Activated CD4-positive, alpha-beta memory T cell treated with anti-CD3 and anti-CD28 coated beads for 36 hours (primary cell): ENCODE data around the gene MRPL37. TPM values are rescaled to one million over a fixed set of nuclear protein-coding genes. Genes with fewer than 3 reads are reported as not detected.

Experiments used
- CTCF ChIA-PET: fragments of 350-600 bp; sonication (Branson Sonifier 250); formaldehyde crosslinking; loops from one replicate; lab custom pipeline; 2021; ENCODE audit warnings: antibody characterized with exemption, inconsistent platforms; lab: Charles Lee
- POLR2A ChIA-PET: fragments of 350-600 bp; sonication (Branson Sonifier 250); formaldehyde crosslinking; loops from one replicate; lab custom pipeline; 2021; ENCODE audit warnings: antibody characterized with exemption; lab: Charles Lee
- DNase-seq: peaks from one replicate; pipeline ENCODE4 v3.0.0-alpha.2; 2020
- H3K27ac Mint-ChIP-seq: one replicate; pipeline ENCODE4 v1.8.0; 2021; ENCODE audit warnings: mixed read lengths
- H3K27me3 Mint-ChIP-seq: one replicate; pipeline ENCODE4 v1.8.0; 2021; ENCODE audit warnings: mixed read lengths
- H3K36me3 Mint-ChIP-seq: one replicate; pipeline ENCODE4 v1.8.0; 2021; ENCODE audit warnings: mixed read lengths
- H3K4me1 Mint-ChIP-seq: one replicate; pipeline ENCODE4 v1.8.0; 2021; ENCODE audit warnings: low read depth, mixed read lengths
- H3K4me3 Mint-ChIP-seq: one replicate; pipeline ENCODE4 v1.8.0; 2021; ENCODE audit warnings: mild to moderate bottlenecking, mixed read lengths
- H3K9me3 Mint-ChIP-seq: one replicate; pipeline ENCODE4 v1.8.0; 2021; ENCODE audit warnings: mixed read lengths
- intact Hi-C: fragments of 100-400 bp; cut with micrococcal nuclease; formaldehyde crosslinking; loops from one replicate; pipeline ENCODE4 v1.15.1; 2023
- total RNA-seq, 2 experiments: library from RNA; stranded (reverse); gene quantifications; one replicate each; pipeline ENCODE4 v1.2.3, GENCODE V29; 2021

MRPL37 gene
- total RNA-seq, 2 experiments from 2014 or later, result 157 to 166 TPM

GRCh38 chr1:54262244-54262643, 62.3 kb downstream of the MRPL37 start:
- DNase-seq, result no peak
- Mint-ChIP-seq H3K4me1 (peaks cover 7% of the 10 kb centered on the region), H3K4me3 (no peak overlapping the region), H3K27ac (no peak overlapping the region), H3K9me3 (no peaks in the 10 kb centered on the region), H3K27me3 (no peaks in the 10 kb centered on the region), H3K36me3 (no peaks in the 10 kb centered on the region)
- intact Hi-C loops, result no loop called here
- POLR2A ChIA-PET, result no interaction called here
- CTCF ChIA-PET, result interaction anchor here (0.6 kb wide), 1 partner anchor 330 kb away, joined by 3 read pairs; no protein-coding TSS in a partner anchor

- Mint-ChIP-seq H3K27ac (no peak overlapping the region), H3K27me3 (no peaks in the 10 kb centered on the region), H3K4me3 (no peak overlapping the region), H3K9me3 (no peaks in the 10 kb centered on the region), H3K4me1 (peaks cover 7% of the 10 kb centered on the region), H3K36me3 (no peaks in the 10 kb centered on the region)
- ChIA-PET CTCF (no interaction called here), POLR2A (no interaction called here)
- intact Hi-C loops, result no loop called here
- no peak for DNase-seq
These were observed 63.7 kb downstream of the MRPL37 start for GRCh38 chr1:54263601-54264226.

DNA sequence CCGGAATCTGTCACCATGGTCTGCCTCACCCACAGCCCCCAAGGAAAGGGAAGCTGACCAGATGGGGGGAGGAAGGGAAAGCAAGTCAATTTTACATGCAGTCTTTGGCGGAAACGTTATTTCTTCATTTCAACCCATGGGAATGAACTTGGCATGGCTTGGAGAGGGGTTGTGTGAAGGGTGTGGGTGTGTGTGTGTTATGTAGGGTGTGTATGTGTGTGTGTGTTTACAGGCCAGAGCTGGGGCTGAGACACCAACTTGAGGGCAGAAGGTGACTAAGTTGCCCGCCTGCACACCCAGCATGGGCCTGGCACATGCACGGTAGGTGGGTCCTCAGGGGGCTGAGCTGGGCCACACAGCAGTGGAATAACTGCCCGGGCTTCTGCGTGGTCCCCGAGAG, 65.2 kb downstream of the MRPL37 start:
- no peaks in the 10 kb centered on the region for H3K27me3 Mint-ChIP-seq
- DNase-seq, result no peak
- no peaks in the 10 kb centered on the region for H3K9me3 Mint-ChIP-seq
- ChIA-PET POLR2A (no interaction called here), CTCF (no interaction called here)
- H3K4me3 Mint-ChIP-seq, result no peak overlapping the region
- H3K27ac Mint-ChIP-seq, result no peak overlapping the region
- peaks cover 7% of the 10 kb centered on the region for H3K4me1 Mint-ChIP-seq
- H3K36me3 Mint-ChIP-seq, result no peaks in the 10 kb centered on the region
- intact Hi-C loops, result no loop called here

DNA sequence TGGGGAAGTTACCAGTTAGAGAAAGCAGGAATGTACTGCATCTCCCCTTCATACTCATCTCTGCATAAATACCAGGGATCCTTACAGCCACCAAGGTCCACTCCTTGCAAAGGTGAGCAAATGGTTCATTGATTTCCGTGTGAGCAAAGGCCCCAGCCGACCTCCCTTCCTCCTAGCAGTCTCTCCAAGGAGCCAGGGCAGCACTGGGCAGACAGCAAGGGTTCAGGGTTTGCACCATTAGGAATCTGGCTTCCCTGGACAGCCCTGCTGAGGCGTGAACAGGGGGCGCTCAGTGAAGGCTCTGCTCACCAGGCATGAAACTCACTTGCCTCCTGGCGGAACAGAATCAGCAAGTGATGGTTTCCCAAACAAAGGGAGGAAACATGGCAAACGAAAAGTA, 65.7 kb downstream of the MRPL37 start:
- no peak overlapping the region for H3K27ac Mint-ChIP-seq
- ChIA-PET POLR2A (no interaction called here), CTCF (no interaction called here)

GRCh38 chr1:54266195-54266594, 66.2 kb downstream of the MRPL37 start:
- Mint-ChIP-seq H3K27ac (no peak overlapping the region), H3K9me3 (no peaks in the 10 kb centered on the region), H3K4me3 (no peak overlapping the region), H3K27me3 (no peaks in the 10 kb centered on the region), H3K36me3 (no peaks in the 10 kb centered on the region), H3K4me1 (peaks cover 7% of the 10 kb centered on the region)
- DNase-seq, result no peak
- POLR2A ChIA-PET, result no interaction called here
- intact Hi-C loops, result no loop called here
- CTCF ChIA-PET, result no interaction called here

More for the DNA sequence above, 65.7 kb downstream of the MRPL37 start:
- no peaks in the 10 kb centered on the region for H3K36me3 Mint-ChIP-seq
- H3K4me1 Mint-ChIP-seq, result peaks cover 7% of the 10 kb centered on the region
- H3K4me3 Mint-ChIP-seq, result no peak overlapping the region
- no peak for DNase-seq
- intact Hi-C loops, result no loop called here
- H3K27me3 Mint-ChIP-seq, result no peaks in the 10 kb centered on the region
- no peaks in the 10 kb centered on the region for H3K9me3 Mint-ChIP-seq

- Mint-ChIP-seq H3K27me3 (no peaks in the 10 kb centered on the region), H3K36me3 (no peaks in the 10 kb centered on the region), H3K4me1 (peaks cover 7% of the 10 kb centered on the region), H3K9me3 (no peaks in the 10 kb centered on the region), H3K4me3 (no peak overlapping the region), H3K27ac (no peak overlapping the region)
- ChIA-PET CTCF (no interaction called here), POLR2A (no interaction called here)
- no peak for DNase-seq
- intact Hi-C loops, result no loop called here
These were observed 66.9 kb downstream of the MRPL37 start for GRCh38 chr1:54266908-54267307.

Other genes with a start within 250 kb of the MRPL37 start
- gene LDLRAD1, start 182.0 kb upstream of the MRPL37 start, total RNA-seq, result not detected
- gene TMEM59, start 147.0 kb upstream of the MRPL37 start, total RNA-seq, result 100 to 1,000 TPM; 142 to 149 TPM
- gene TCEANC2, start 146.6 kb upstream of the MRPL37 start, total RNA-seq, result 10 to 100 TPM; 12.8 to 13.6 TPM
- not detected for gene CDCP2, start 47.2 kb upstream of the MRPL37 start, total RNA-seq
- 10 to 100 TPM; 12.8 to 13.0 TPM for gene CYB5RL, start 137 bp upstream of the MRPL37 start, total RNA-seq
- 10 to 100 TPM; 44.4 to 49.6 TPM for gene SSBP3, start 206.2 kb downstream of the MRPL37 start, total RNA-seq